IMR-90 (cell line): Measurements from ENCODE around the gene LCN10. TPM values are rescaled to one million over a fixed set of nuclear protein-coding genes. Genes with fewer than 3 reads are reported as not detected.

Experiments
- ATAC-seq: fragments of 200-7000 bp; cut with Tn5 transposase; 2 replicates; pipeline ENCODE4 v1.9.1; 2020; ENCODE audit warnings: low read depth, mild to moderate bottlenecking, moderate library complexity
- BruUV-seq: library from RNA; stranded (reverse); fragments of 400-500 nt; replicated peaks from 2 replicates; lab custom pipeline; 2021; lab: Mats Ljungman, UMichigan
- CTCF ChIA-PET: fragments of 300-600 bp; formaldehyde crosslinking; extraction: SDS; loops from one replicate; lab custom pipeline; 2021; ENCODE audit warnings: antibody characterized with exemption; lab: Yijun Ruan, JAX
- POLR2A ChIA-PET: fragments of 300-600 bp; sonication (Branson Sonifier 250); formaldehyde crosslinking; loops from one replicate; lab custom pipeline; 2022; ENCODE audit warnings: antibody characterized with exemption; ENCODE audit not compliant: unreplicated experiment; lab: Charles Lee
- DNase-seq: peaks from one replicate; pipeline ENCODE4 v3.0.0; 2013
- H2AFZ ChIP-seq: replicated peaks from 2 replicates; pipeline ENCODE3; 2013; ENCODE audit warnings: low read length, mild to moderate bottlenecking; ENCODE audit not compliant: poor library complexity
- H2AK5ac ChIP-seq: 2 replicates; pipeline ENCODE4 v1.6.1; 2013; ENCODE audit warnings: low read depth, low read length, inconsistent platforms
- H2AK9ac ChIP-seq: replicated peaks from 2 replicates; pipeline ENCODE3; 2013; ENCODE audit warnings: mild to moderate bottlenecking, low read depth, low read length, moderate library complexity; ENCODE audit not compliant: poor library complexity
- H2BK120ac ChIP-seq: 2 replicates; pipeline ENCODE4 v1.6.1; 2013; ENCODE audit warnings: low read depth, low read length, inconsistent platforms
- H2BK15ac ChIP-seq: 3 replicates; pipeline ENCODE4 v1.6.1; 2013; ENCODE audit warnings: low read depth, low read length, inconsistent platforms
- H2BK20ac ChIP-seq: 2 replicates; pipeline ENCODE4 v1.6.1; 2013; ENCODE audit warnings: low read depth, mild to moderate bottlenecking, inconsistent platforms, low read length, moderate library complexity
- H2BK5ac ChIP-seq: 2 replicates; pipeline ENCODE4 v1.6.1; 2013; ENCODE audit warnings: mild to moderate bottlenecking, low read depth, low read length, inconsistent platforms; ENCODE audit not compliant: poor library complexity, severe bottlenecking
- H3K14ac ChIP-seq: replicated peaks from 2 replicates; pipeline ENCODE4 v1.6.1; 2013; ENCODE audit warnings: low read depth, low read length, inconsistent platforms
- H3K18ac ChIP-seq: 2 replicates; pipeline ENCODE4 v1.6.1; 2013; ENCODE audit warnings: low read depth, low read length, control low read depth
- H3K23ac ChIP-seq: 2 replicates; pipeline ENCODE4 v1.6.1; 2013; ENCODE audit warnings: low read depth, low read length, inconsistent platforms
- H3K27ac ChIP-seq: 2 replicates; pipeline ENCODE4 v1.5.1; 2013; ENCODE audit warnings: mild to moderate bottlenecking, control low read depth, low read length; ENCODE audit not compliant: insufficient read depth
- H3K27me3 ChIP-seq: 2 replicates; pipeline ENCODE4 v1.6.1; 2013; ENCODE audit warnings: low read length; ENCODE audit not compliant: control insufficient read depth, insufficient read depth
- H3K36me3 ChIP-seq: 2 replicates; pipeline ENCODE4 v1.6.1; 2013; ENCODE audit warnings: low read length, mixed read lengths; ENCODE audit not compliant: control insufficient read depth, insufficient read depth
- H3K4ac ChIP-seq: 2 replicates; pipeline ENCODE4 v1.6.1; 2013; ENCODE audit warnings: low read depth, low read length, inconsistent platforms
- H3K4me1 ChIP-seq: 2 replicates; pipeline ENCODE4 v1.6.1; 2013; ENCODE audit warnings: low read length, mixed read lengths; ENCODE audit not compliant: control insufficient read depth, insufficient read depth
- H3K4me2 ChIP-seq: 2 replicates; pipeline ENCODE4 v1.6.1; 2013; ENCODE audit warnings: low read depth, mild to moderate bottlenecking, control low read depth, low read length, moderate library complexity
- H3K4me3 ChIP-seq: 2 replicates; pipeline ENCODE4 v1.5.1; 2013; ENCODE audit warnings: low read depth, mild to moderate bottlenecking, control low read depth, low read length, moderate library complexity; ENCODE audit not compliant: insufficient read depth
- H3K56ac ChIP-seq: 2 replicates; pipeline ENCODE4 v1.6.1; 2013; ENCODE audit warnings: low read length, inconsistent platforms; ENCODE audit not compliant: insufficient read depth; ENCODE audit errors: extremely low read depth
- H3K79me1 ChIP-seq, 2 experiments: 2 replicates each; pipeline ENCODE4 v1.6.1; 2013; ENCODE audit warnings: low read length in 2 of 2, inconsistent platforms in 1 of 2, low read depth in 1 of 2
- H3K9ac ChIP-seq: 2 replicates; pipeline ENCODE4 v1.6.1; 2013; ENCODE audit warnings: low read depth, low read length, control low read depth
- H3K9me1 ChIP-seq: 2 replicates; pipeline ENCODE4 v1.6.1; 2013; ENCODE audit warnings: low read length, inconsistent platforms; ENCODE audit not compliant: insufficient read depth
- H3K9me3 ChIP-seq: 2 replicates; pipeline ENCODE4 v1.6.1; 2013; ENCODE audit warnings: low read length; ENCODE audit not compliant: control insufficient read depth, insufficient read depth
- H4K20me1 ChIP-seq: 2 replicates; pipeline ENCODE4 v1.6.1; 2013; ENCODE audit warnings: low read length, inconsistent platforms; ENCODE audit not compliant: insufficient read depth
- H4K5ac ChIP-seq: 2 replicates; pipeline ENCODE4 v1.6.1; 2013; ENCODE audit warnings: mild to moderate bottlenecking, low read depth, low read length, control low read depth
- H4K8ac ChIP-seq, 2 experiments: 2 replicates each; pipeline ENCODE4 v1.6.1; 2013; ENCODE audit warnings: low read depth in 2 of 2, low read length in 2 of 2, control low read depth in 1 of 2, inconsistent platforms in 1 of 2
- H4K91ac ChIP-seq: 2 replicates; pipeline ENCODE4 v1.6.1; 2013; ENCODE audit warnings: low read depth, low read length, inconsistent platforms; ENCODE audit not compliant: insufficient read depth
- FOS ChIP-seq: fragments of 150-350 bp; IDR thresholded peaks from 2 replicates; pipeline ENCODE4 v1.6.1; 2016; ENCODE audit warnings: low read depth, low read length
- MXI1 ChIP-seq: IDR thresholded peaks from 2 replicates; pipeline ENCODE4 v1.6.1; 2012; ENCODE audit warnings: low read depth, mild to moderate bottlenecking, low read length, moderate library complexity, borderline replicate concordance
- NFE2L2 ChIP-seq: fragments of 150-350 bp; IDR thresholded peaks from 2 replicates; pipeline ENCODE4 v1.6.1; 2016; ENCODE audit warnings: low read depth, mild to moderate bottlenecking, low read length
- USF2 ChIP-seq: fragments of 150-350 bp; IDR thresholded peaks from 2 replicates; pipeline ENCODE4 v1.6.1; 2017; ENCODE audit warnings: mild to moderate bottlenecking, antibody characterized with exemption, low read length, low read depth
- WGBS, 2 experiments: methylation state at CpG; one replicate each; pipeline versions ENCODE4 v1.1.5 to v1.1.7; 2013; ENCODE audit warnings: missing lambda C conversion rate in 2 of 2; ENCODE audit not compliant: insufficient read length in 1 of 2; ENCODE audit errors: extremely low coverage in 2 of 2; 5-methylcytosine and 5-hydroxymethylcytosine counted together
- dilution Hi-C: fragments of 300-500 bp; cut with HindIII; formaldehyde crosslinking; loops from one replicate; pipeline ENCODE4 v1.14.3; 2018; ENCODE audit warnings: low sequenced_read_pairs; ENCODE audit not compliant: unreplicated experiment
- in situ Hi-C: fragments of 300-500 bp; cut with MboI; formaldehyde crosslinking; loops from 3 replicates; pipeline ENCODE4 v1.14.3; 2019; ENCODE audit warnings: low sequenced_read_pairs, inconsistent platforms, mixed read lengths
- intact Hi-C: fragments of 100-400 bp; cut with micrococcal nuclease; formaldehyde crosslinking; loops from 2 replicates; pipeline ENCODE4 v1.10.0; 2022
- polyA plus RNA-seq, 3 experiments: library from polyadenylated mRNA; depleted of rRNA; stranded (reverse); fragments of >200 nt; gene quantifications; 2 replicates each; pipeline ENCODE4 v1.2.3, GENCODE V29; 2012; ENCODE audit warnings: low replicate concordance in 1 of 3
- total RNA-seq: library from RNA; depleted of rRNA; stranded (reverse); fragments of >200 nt; gene quantifications from 2 replicates; pipeline ENCODE4 v1.2.3, GENCODE V29; 2012

LCN10 gene
- total and polyA plus RNA-seq, 2 of the 4 experiments (the other 2 are of a cell fraction), result not detected

GRCh38 chr9:136690806-136691261 is 51.9 kb downstream of the LCN10 start:
- in situ Hi-C loops, result no loop called here
- no peak overlapping the region for H3K4me3 ChIP-seq
- intact Hi-C loops, result no loop called here
- peaks cover 1 to 4% of the 10 kb centered on the region in 2 experiments; a peak in 2 of 4 replicates for H3K79me1 ChIP-seq
- no peaks in the 10 kb centered on the region for H3K9me3 ChIP-seq
- no peaks in the 10 kb centered on the region for H3K9me1 ChIP-seq
- no peak overlapping the region for H2AFZ ChIP-seq
- BruUV-seq, result no TSS peak
- H3K36me3 ChIP-seq, result no peaks in the 10 kb centered on the region
- H3K27ac ChIP-seq, result no peak overlapping the region
- H4K8ac ChIP-seq, result no peak overlapping the region
- H3K4me2 ChIP-seq, result no peak overlapping the region
- CTCF ChIA-PET, result no interaction called here
- H2BK20ac ChIP-seq, result no peak overlapping the region
- no peak overlapping the region for H3K14ac ChIP-seq
- H4K5ac ChIP-seq, result no peak overlapping the region
- H2AK5ac ChIP-seq, result no peak overlapping the region
- H2BK120ac ChIP-seq, result no peak overlapping the region
- no peak overlapping the region for H2BK5ac ChIP-seq
- no peak overlapping the region for H3K9ac ChIP-seq
- no peak overlapping the region for H2BK15ac ChIP-seq
- peaks cover 3% of the 10 kb centered on the region for H3K4me1 ChIP-seq
- no peak overlapping the region for H3K23ac ChIP-seq
- no peak overlapping the region for H3K18ac ChIP-seq
- no peak overlapping the region for H2AK9ac ChIP-seq
- no peak overlapping the region for H3K4ac ChIP-seq
- dilution Hi-C loops, result no loop called here
- no peaks in the 10 kb centered on the region for H4K20me1 ChIP-seq
- no peak overlapping the region for H3K56ac ChIP-seq
- peaks cover 4% of the 10 kb centered on the region; the same call in 1 of the 2 replicates for H3K27me3 ChIP-seq
- 80% methylated on average over 1 of the region's 15 CpGs; no CpG with 5 or more reads in 1 of the 2 experiments for WGBS, 2 experiments
- DNase-seq (no peak), ATAC-seq (no peak)
- TF ChIP-seq FOS (no peak), USF2 (no peak), NFE2L2 (no peak), MXI1 (no peak)
- POLR2A ChIA-PET, result no interaction called here
- H4K91ac ChIP-seq, result no peak overlapping the region
